ENCODE data around the gene MLYCD.

Gene MLYCD

GRCh38 chr16:83968891-83969649 lies 70.2 kb downstream of the MLYCD start:
- DNase-seq (ENCODE audit: low read depth in 3 of 3), result no peak

- DNase-seq (ENCODE audit: low read depth in 3 of 3), result no peak
These were observed 71.0 kb downstream of the MLYCD start for GRCh38 chr16:83969771-83970429.

GRCh38 chr16:83970430-83970815 lies 71.5 kb downstream of the MLYCD start:
- DNase-seq (ENCODE audit: low read depth in 3 of 3), result no peak

- no peak for DNase-seq (ENCODE audit: low read depth in 3 of 3)
These were observed 72.5 kb downstream of the MLYCD start for GRCh38 chr16:83971165-83972130.

- DNase-seq (ENCODE audit: low read depth in 3 of 3), result no peak
These were observed 73.5 kb downstream of the MLYCD start for GRCh38 chr16:83972256-83973008.

GRCh38 chr16:83973077-83973476 lies 74.2 kb downstream of the MLYCD start:
- DNase-seq (ENCODE audit: low read depth in 3 of 3), result no peak

- no peak for DNase-seq (ENCODE audit: low read depth in 3 of 3)
These were observed 74.9 kb downstream of the MLYCD start for GRCh38 chr16:83973581-83974385.

GRCh38 chr16:83974475-83974874 lies 75.6 kb downstream of the MLYCD start:
- no peak for DNase-seq (ENCODE audit: low read depth in 3 of 3)

GRCh38 chr16:83975590-83976260 lies 76.8 kb downstream of the MLYCD start:
- no peak for DNase-seq (ENCODE audit: low read depth in 3 of 3)

Measured in stimulated activated CD4-positive, alpha-beta T cell treated with anti-CD3 and anti-CD28 coated beads, TNF-alpha, amount 100 ng/mL, for 48 hours (primary cell).